ENCODE results near the gene TULP4.

DNA sequence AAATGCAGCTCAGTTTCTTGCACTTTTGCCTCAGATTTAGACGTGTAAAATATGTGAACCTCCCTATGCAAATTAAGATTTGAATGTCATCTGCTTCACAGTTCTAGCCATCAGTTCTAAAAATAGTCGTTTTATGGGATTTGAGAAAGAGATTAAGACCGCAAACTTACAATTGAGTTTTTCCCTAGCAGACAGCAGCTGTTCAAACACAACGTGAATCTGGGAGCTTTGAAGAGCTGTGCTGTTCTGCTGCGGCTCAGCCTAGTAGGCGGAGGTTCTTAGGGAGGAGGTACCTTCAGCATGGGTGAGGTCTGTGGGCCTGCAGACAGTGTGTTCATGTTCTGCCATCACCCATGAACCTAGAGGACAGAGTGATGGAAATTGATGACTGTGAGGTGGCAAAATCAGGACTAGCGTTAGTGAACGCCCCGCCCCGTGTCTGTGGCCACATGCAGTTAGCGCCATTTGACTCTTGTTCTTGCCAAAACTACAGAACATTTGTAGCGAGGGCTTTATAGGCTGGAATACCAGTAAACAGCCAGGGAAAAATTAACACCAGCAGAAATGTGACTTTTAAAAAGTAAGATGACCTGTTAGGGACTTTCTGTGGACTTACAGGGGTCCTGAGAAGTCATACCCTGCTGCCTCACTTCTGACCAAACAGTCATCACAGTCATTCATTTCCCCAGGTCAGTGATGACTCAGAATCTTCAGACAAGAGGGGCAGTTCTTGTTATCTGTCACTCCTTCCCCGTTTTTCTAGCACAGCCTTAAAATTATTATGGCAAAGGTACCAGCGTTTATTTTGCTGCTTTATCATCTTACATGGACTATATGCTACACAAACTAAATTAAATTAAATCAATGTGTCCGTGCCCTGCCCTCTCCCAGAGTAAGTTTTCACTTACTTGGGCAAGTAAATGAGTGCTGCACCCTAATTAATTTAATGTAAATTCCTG is 163.4 kb downstream of the TULP4 start:
- TF ChIP-seq, protein P1, sequence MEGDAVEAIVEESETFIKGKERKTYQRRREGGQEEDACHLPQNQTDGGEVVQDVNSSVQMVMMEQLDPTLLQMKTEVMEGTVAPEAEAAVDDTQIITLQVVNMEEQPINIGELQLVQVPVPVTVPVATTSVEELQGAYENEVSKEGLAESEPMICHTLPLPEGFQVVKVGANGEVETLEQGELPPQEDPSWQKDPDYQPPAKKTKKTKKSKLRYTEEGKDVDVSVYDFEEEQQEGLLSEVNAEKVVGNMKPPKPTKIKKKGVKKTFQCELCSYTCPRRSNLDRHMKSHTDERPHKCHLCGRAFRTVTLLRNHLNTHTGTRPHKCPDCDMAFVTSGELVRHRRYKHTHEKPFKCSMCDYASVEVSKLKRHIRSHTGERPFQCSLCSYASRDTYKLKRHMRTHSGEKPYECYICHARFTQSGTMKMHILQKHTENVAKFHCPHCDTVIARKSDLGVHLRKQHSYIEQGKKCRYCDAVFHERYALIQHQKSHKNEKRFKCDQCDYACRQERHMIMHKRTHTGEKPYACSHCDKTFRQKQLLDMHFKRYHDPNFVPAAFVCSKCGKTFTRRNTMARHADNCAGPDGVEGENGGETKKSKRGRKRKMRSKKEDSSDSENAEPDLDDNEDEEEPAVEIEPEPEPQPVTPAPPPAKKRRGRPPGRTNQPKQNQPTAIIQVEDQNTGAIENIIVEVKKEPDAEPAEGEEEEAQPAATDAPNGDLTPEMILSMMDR (conservative IDR thresholded peaks at IDR 0.05; ENCODE audit: low read depth, low read length), result no peak
- no peak for TF ChIP-seq EZH2 (IDR thresholded peaks at IDR 0.05; ENCODE audit: borderline replicate concordance, low read depth, low read length, poor library complexity, severe bottlenecking)

All from A673 (cell line).